Activated gamma-delta T cell treated with Interleukin-2 at 50 U/mL for 16 hours (primary cell): ENCODE results near the gene SPAG9.

ENCODE experiments used
- DNase-seq: peaks from one replicate; pipeline ENCODE4 v3.0.0-alpha.2; 2020

SPAG9 gene

GRCh38 chr17:51120739-51121619 is at the start of gene SPAG9:
Gene SPAG9, minus strand, starts transcription at chr17:51120868. Its CDS starts 212 bp downstream, at chr17:51120656.
- peak; percentile 83 for DNase-seq

- DNase-seq, result no peak
These were observed 48.7 kb upstream of the SPAG9 start for GRCh38 chr17:51169340-51169739.

GRCh38 chr17:51166987-51167931 is 46.6 kb upstream of the SPAG9 start:
- DNase-seq, result peak; percentile 57

- DNase-seq, result peak; percentile 53
These were observed 45.7 kb upstream of the SPAG9 start, which contains the start of gene NME2 for GRCh38 chr17:51166198-51166986. Gene NME2, plus strand, starts transcription at chr17:51166411. Its CDS starts 420 bp downstream, at chr17:51166831.

GRCh38 chr17:51165680-51166197 is 45.1 kb upstream of the SPAG9 start:
- no peak for DNase-seq

GRCh38 chr17:51164911-51165679 is 44.4 kb upstream of the SPAG9 start:
- no peak for DNase-seq

GRCh38 chr17:51161541-51161940 is 40.9 kb upstream of the SPAG9 start:
- DNase-seq, result no peak

GRCh38 chr17:51159604-51160003 is 38.9 kb upstream of the SPAG9 start:
- no peak for DNase-seq

- no peak for DNase-seq
These were observed 34.7 kb upstream of the SPAG9 start for GRCh38 chr17:51155416-51155815.

GRCh38 chr17:51154176-51154575 is 33.5 kb upstream of the SPAG9 start:
- DNase-seq, result no peak

GRCh38 chr17:51153210-51154072 is 32.8 kb upstream of the SPAG9 start, which contains the start of gene NME1:
Gene NME1, plus strand, starts transcription at chr17:51153559. Its CDS starts 2,096 bp downstream, at chr17:51155655.
- DNase-seq, result peak; percentile 96

- DNase-seq, result no peak
These were observed 32.1 kb upstream of the SPAG9 start for GRCh38 chr17:51152766-51153209.

GRCh38 chr17:51150932-51151331 is 30.3 kb upstream of the SPAG9 start:
- DNase-seq, result no peak

GRCh38 chr17:51149163-51149562 is 28.5 kb upstream of the SPAG9 start:
- DNase-seq, result no peak

GRCh38 chr17:51147650-51148049 is 27.0 kb upstream of the SPAG9 start:
- no peak for DNase-seq

GRCh38 chr17:51144266-51145022 is 23.8 kb upstream of the SPAG9 start:
- DNase-seq, result no peak

GRCh38 chr17:51142597-51142996 is 21.9 kb upstream of the SPAG9 start:
- no peak for DNase-seq

- DNase-seq, result no peak
These were observed 15.3 kb upstream of the SPAG9 start for GRCh38 chr17:51135956-51136355.

GRCh38 chr17:51133365-51133764 is 12.7 kb upstream of the SPAG9 start:
- DNase-seq, result no peak

- DNase-seq, result no peak
These were observed 12.3 kb upstream of the SPAG9 start for GRCh38 chr17:51132964-51133319.
